Panc1 (cell line): ENCODE data around the gene PORCN. TPM values are rescaled to one million over a fixed set of nuclear protein-coding genes. Genes with fewer than 3 reads are reported as not detected.

ENCODE experiments used
- ATAC-seq: fragments of 200-7000 bp; cut with Tn5 transposase; 2 replicates; pipeline ENCODE4 v1.9.1; 2020; ENCODE audit warnings: mild to moderate bottlenecking, moderate library complexity
- BruUV-seq: library from RNA; stranded (reverse); fragments of 400-500 nt; replicated peaks from 2 replicates; lab custom pipeline; 2021; lab: Mats Ljungman, UMichigan
- CTCF ChIA-PET: fragments of 300-600 bp; sonication (Branson Sonifier 250); formaldehyde crosslinking; loops from one replicate; lab custom pipeline; 2022; ENCODE audit warnings: antibody characterized with exemption; lab: Charles Lee
- POLR2A ChIA-PET: fragments of 300-600 bp; sonication (Branson Sonifier 250); formaldehyde crosslinking; loops from one replicate; lab custom pipeline; 2022; ENCODE audit warnings: antibody characterized with exemption; lab: Charles Lee
- DNase-seq: peaks from one replicate; pipeline ENCODE4 v3.0.0-alpha.2; 2010; ENCODE audit warnings: low read depth, low spot score
- H3K27ac ChIP-seq: 2 replicates; pipeline ENCODE4 v1.5.1; 2011; ENCODE audit warnings: mild to moderate bottlenecking, low read length, inconsistent platforms
- H3K27me3 ChIP-seq: fragments of 200-500 bp; sonication (Bioruptor generic); 2 replicates; pipeline ENCODE4 v1.6.0; 2014; ENCODE audit warnings: low read length, inconsistent platforms; ENCODE audit not compliant: control insufficient read depth, insufficient read depth
- H3K36me3 ChIP-seq: fragments of 200-500 bp; sonication (Bioruptor generic); 2 replicates; pipeline ENCODE4 v1.5.1; 2014; ENCODE audit warnings: inconsistent platforms, mild to moderate bottlenecking, low read length, moderate library complexity; ENCODE audit not compliant: control insufficient read depth, insufficient read depth
- H3K4me1 ChIP-seq: 2 replicates; pipeline ENCODE4 v1.5.1; 2011; ENCODE audit warnings: inconsistent platforms, mild to moderate bottlenecking, low read length, moderate library complexity; ENCODE audit not compliant: control insufficient read depth, insufficient read depth
- H3K4me3 ChIP-seq, 2 experiments: 2 replicates each; pipeline ENCODE4 v1.5.1; 2011 to 2012; ENCODE audit warnings: low read depth in 2 of 2, low read length in 2 of 2, mild to moderate bottlenecking in 2 of 2, inconsistent platforms in 1 of 2, moderate library complexity in 1 of 2
- H3K9me3 ChIP-seq: fragments of 200-500 bp; sonication (Bioruptor generic); 2 replicates; pipeline ENCODE4 v1.5.1; 2014; ENCODE audit warnings: low read depth, mild to moderate bottlenecking, inconsistent platforms, low read length, moderate library complexity; ENCODE audit not compliant: control insufficient read depth, insufficient read depth
- CTCF ChIP-seq: fragments of 450-650 bp; IDR thresholded peaks from 2 replicates; pipeline ENCODE4 v1.5.1; 2017; ENCODE audit warnings: mild to moderate bottlenecking
- POLR2AphosphoS5 ChIP-seq: IDR thresholded peaks from 2 replicates; pipeline ENCODE4 v1.6.1; 2012; ENCODE audit warnings: mild to moderate bottlenecking, low read depth, low read length, moderate library complexity
- REST ChIP-seq, 2 experiments: IDR thresholded peaks; 2 replicates each; pipeline ENCODE4 v1.6.1; 2011 to 2012; ENCODE audit warnings: low read depth in 2 of 2, control low read depth in 1 of 2, low read length in 1 of 2, mild to moderate bottlenecking in 1 of 2, moderate library complexity in 1 of 2; ENCODE audit not compliant: insufficient read depth in 1 of 2
- SIN3A ChIP-seq: IDR thresholded peaks from 2 replicates; pipeline ENCODE4 v1.6.1; 2012; ENCODE audit warnings: low read depth, mild to moderate bottlenecking, low read length, moderate library complexity, borderline replicate concordance; ENCODE audit not compliant: insufficient read depth
- TCF7L2 ChIP-seq: IDR thresholded peaks from 2 replicates; pipeline ENCODE4 v1.6.1; 2011; ENCODE audit warnings: mild to moderate bottlenecking, low read depth, low read length, inconsistent platforms
- in situ Hi-C: cut with HindIII; loops from 2 replicates; pipeline ENCODE4 v1.10.0; 2016; ENCODE audit warnings: low sequenced_read_pairs, low pct_unique_long_range_greater_than_20kb
- intact Hi-C: fragments of 100-400 bp; cut with micrococcal nuclease; formaldehyde crosslinking; loops from one replicate; pipeline ENCODE4 v1.10.0; 2022; ENCODE audit not compliant: unreplicated experiment
- total RNA-seq: library from RNA; stranded (reverse); gene quantifications from one replicate; pipeline ENCODE4 v1.2.1, GENCODE V29; 2021; ENCODE audit not compliant: unreplicated experiment

PORCN gene
- total RNA-seq, 1 experiment from 2014 or later, result 8.6 TPM

GRCh38 chrX:48539345-48540027 lies 30.7 kb downstream of the PORCN start, which contains the start of gene TBC1D25:
Gene TBC1D25, plus strand, starts transcription at chrX:48539714. Its CDS starts 84 bp downstream, at chrX:48539798.
- Histone ChIP-seq H3K36me3 (no peaks in the 10 kb centered on the region; the same call in 1 of the 2 replicates), H3K4me3 (peak within 1 kb of the TSS; percentile 70 to 75), H3K27me3 (no peaks in the 10 kb centered on the region), H3K9me3 (no peaks in the 10 kb centered on the region), H3K4me1 (peaks cover 4% of the 10 kb centered on the region; the same call in 1 of the 2 replicates), H3K27ac (peak within 1 kb of the TSS; percentile 86)
- POLR2A ChIA-PET, result interaction anchor here (0.5 to 0.7 kb wide), 4 partner anchors 85 to 438 kb away, joined by 3 to 18 read pairs (median 6); no protein-coding TSS in a partner anchor
- CTCF ChIA-PET, result interaction anchor here (0.7 kb wide), 1 partner anchor 27 kb away, joined by 3 read pairs; no protein-coding TSS in a partner anchor
- no TSS peak for BruUV-seq
- intact Hi-C loops (no loop called here), in situ Hi-C loops (no loop called here)
- ATAC-seq (peak; percentile 95), DNase-seq (peak; percentile 92)
- peak; percentile 21; the same call in 1 of the 2 replicates for TF ChIP-seq POLR2AphosphoS5
- no peak for TF ChIP-seq REST (IDR thresholded peaks at IDR 0.05; ENCODE audit: insufficient read depth in 1 of 2, low read depth in 2 of 2, low read length in 1 of 2)
- TF ChIP-seq TCF7L2, result no peak
- TF ChIP-seq SIN3A, result peak; percentile 48; the same call in 1 of the 2 replicates
- TF ChIP-seq CTCF, result no peak; the same call in 1 of the 2 replicates

DNA sequence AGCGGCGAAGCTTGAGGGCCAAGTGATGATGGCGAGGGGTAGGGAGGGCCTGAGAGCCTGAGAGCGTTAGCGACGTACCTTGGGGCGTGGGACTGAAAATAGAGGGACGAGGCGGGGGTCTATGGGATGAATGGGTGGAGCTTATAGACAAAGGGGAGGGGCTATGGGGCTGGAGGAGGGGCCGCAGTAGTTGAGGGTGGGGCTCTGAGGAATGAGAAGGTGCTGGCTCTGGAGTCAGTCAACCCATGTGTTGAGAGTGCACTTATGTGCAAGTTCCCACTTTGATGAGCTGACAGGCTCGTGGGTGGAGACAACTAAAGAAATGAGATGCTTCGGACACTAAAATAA lies 31.2 kb downstream of the PORCN start:
- Histone ChIP-seq H3K27me3 (no peaks in the 10 kb centered on the region), H3K9me3 (no peaks in the 10 kb centered on the region), H3K4me1 (peaks cover 4% of the 10 kb centered on the region; the same call in 1 of the 2 replicates), H3K4me3 (peak overlapping the region; percentile 70 to 75), H3K36me3 (no peaks in the 10 kb centered on the region; the same call in none of the 2 replicates), H3K27ac (peak overlapping the region; percentile 86)
- intact Hi-C loops, result no loop called here
- in situ Hi-C loops, result no loop called here
- DNase-seq, result no peak
- POLR2A ChIA-PET, result interaction anchor here (0.5 kb wide), 1 partner anchor 88 kb away, joined by 7 read pairs; no protein-coding TSS in a partner anchor
- peak; percentile 73 for ATAC-seq
- TF ChIP-seq SIN3A (no peak), REST (IDR thresholded peaks at IDR 0.05; ENCODE audit: insufficient read depth in 1 of 2, low read depth in 2 of 2, low read length in 1 of 2) (no peak), TCF7L2 (no peak), CTCF (no peak), POLR2AphosphoS5 (no peak)
- CTCF ChIA-PET, result interaction anchor here (0.7 kb wide), 1 partner anchor 26 kb away, joined by 3 read pairs; no protein-coding TSS in a partner anchor
- no TSS peak for BruUV-seq
